ENCODE data around the gene SMC4.
"Not testable (repeated sequence)": the region's sequence is repeated elsewhere in the genome, so short reads cannot be mapped to it uniquely, and the experiment has no call there.

The SMC4 gene

DNA sequence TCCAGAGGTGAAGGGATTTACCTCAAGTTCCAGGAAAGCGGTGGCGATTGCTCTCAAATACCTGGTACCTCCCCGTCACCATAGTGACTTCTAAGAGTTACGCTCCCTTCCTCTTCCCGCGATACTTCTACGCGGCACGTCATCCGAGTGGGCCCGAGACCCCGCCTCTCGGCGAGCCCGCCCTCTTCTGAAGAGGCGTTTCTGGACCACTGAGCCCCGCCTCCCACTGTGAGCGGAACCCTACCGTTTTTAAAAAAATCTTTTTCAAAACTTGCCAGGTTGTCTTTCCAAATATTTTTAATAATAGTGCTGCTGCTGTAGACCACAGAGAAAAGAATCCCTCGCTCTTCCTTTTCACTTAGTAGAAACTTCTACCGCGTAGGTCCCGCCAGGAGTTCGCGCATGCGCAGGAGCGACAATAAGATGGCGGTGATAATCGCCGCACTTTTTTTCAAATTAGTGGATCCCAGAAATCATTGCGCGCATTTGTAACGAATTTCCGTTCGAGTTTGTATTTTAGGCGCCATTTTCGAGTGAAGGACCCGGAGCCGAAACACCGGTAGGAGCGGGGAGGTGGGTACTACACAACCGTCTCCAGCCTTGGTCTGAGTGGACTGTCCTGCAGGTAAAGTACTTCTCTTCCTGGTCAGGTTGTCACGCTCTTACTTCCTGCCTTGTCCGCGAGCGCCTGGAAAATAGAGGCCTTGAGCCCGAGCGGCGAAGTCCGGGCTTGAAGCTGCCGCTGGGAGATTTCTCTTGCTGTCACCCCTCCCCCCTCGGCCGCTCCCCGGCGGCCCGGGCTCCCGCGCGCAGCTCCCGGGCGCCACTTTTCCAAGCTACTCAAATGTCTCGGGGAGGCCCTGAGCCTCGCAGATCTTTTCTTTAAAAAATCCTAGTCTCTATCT, at the start of gene SMC4, which contains the start of gene IFT80:
SMC4 (plus strand) TSS at position 526 of the 905 bp plus-strand sequence. CDS start 1,177 bp downstream, outside the sequence.
IFT80 (minus strand) TSS at position 101 of the 905 bp plus-strand sequence. CDS start 14,625 bp downstream, outside the sequence.
- DNase-seq (ENCODE audit: low spot score), result peak; percentile 95

DNA sequence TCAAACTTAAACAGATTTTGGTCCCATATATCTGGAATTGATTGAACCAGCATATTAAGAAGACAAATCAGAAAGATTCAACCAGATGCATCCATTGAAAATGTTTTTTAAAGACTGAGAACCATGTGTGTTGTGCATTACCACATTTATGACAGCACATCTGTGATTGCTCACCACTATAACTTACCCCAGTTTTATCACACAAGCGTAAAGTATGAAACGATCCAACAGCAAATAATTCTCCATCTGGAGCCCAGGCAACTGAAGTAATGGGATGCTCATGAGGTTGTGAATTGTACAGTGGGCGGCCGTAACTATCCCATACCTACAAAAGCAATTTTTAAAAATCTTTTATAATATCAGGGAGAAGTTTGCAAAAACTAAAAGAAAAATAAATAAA, 43.6 kb upstream of the SMC4 start:
- no peak for DNase-seq (ENCODE audit: low spot score)

DNA sequence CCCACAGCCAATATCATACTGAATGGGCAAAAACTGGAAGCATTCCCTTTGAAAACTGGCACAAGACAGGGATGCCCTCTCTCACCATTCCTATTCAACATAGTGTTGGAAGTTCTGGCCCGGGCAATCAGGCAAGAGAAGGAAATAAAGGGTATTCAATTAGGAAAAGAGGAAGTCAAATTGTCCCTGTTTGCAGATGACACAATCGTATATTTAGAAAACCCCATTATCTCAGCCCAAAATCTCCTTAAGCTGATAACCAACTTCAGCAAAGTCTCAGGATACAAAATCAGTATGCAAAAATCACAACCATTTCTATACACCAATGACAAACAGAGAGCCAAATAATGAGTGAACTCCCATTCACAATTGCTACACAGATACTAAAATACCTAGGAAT, 36.6 kb upstream of the SMC4 start:
- DNase-seq (ENCODE audit: low spot score), result not testable (repeated sequence)

DNA sequence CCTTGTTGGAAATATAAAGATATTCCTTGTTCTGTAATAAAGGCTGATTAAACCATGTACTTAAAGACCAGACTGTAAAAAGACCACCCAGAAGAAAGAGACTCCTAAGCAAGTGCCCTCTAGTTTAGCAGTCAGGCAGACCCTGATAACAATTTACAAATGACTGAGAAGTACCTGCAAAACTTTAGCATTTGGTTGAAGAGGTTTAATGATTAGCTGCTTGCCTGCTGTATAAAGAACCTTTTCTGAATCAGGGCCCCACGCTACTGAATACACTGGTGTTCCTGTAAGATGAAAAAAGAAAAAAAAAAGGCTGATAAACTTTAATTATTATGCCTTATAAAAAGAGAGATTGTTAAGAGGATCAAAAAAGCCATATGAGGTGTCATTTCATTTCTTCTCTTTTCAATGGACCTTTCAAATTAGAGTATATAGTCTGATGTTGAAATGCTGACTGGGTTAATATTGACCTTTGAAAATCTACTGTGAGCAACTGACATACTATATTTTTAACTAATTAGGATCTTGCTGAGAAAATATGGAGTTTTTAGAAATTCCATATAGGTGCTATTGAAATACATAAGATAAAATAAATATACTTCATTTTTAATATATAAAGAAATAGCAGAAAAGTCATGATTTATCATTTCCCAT, 33.5 kb upstream of the SMC4 start:
- no peak for DNase-seq (ENCODE audit: low spot score)

DNA sequence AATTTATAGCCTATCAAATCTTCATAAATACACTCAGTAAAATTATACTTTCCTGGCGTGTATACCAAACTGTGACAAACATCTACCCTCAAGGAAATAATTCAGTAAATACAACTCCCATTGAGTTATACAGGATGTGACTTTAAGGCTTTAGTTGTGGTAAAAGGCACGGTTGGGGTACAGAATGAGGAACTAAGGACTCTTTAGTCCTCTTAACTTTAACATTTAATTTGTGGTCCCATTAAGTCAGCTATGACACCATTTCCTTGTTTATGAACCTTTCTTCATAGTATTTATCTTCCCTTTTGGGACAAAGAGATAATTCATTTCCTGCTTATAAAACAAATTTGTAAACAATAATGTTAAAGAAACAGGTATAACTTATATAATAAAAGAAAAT, 30.6 kb upstream of the SMC4 start:
- no peak for DNase-seq (ENCODE audit: low spot score)

DNA sequence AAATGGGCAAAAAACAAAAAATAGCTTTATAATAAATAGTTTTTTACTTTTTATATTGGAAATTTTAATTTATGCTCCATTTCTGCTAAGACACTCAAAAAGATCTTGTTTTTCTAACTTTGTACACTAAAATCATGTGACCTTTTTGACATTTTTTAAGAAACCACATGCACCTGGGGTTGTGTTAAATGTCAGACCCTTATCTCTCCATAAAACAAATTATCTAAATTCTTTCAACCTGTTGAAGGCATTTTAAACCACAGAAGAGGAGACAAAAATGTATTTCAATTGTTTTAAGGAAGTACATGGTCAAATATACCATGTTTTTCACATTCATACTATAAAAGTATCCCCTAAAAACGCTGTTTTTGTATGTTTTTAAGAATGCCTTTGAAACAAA, 29.7 kb upstream of the SMC4 start:
- no peak for DNase-seq (ENCODE audit: low spot score)

DNA sequence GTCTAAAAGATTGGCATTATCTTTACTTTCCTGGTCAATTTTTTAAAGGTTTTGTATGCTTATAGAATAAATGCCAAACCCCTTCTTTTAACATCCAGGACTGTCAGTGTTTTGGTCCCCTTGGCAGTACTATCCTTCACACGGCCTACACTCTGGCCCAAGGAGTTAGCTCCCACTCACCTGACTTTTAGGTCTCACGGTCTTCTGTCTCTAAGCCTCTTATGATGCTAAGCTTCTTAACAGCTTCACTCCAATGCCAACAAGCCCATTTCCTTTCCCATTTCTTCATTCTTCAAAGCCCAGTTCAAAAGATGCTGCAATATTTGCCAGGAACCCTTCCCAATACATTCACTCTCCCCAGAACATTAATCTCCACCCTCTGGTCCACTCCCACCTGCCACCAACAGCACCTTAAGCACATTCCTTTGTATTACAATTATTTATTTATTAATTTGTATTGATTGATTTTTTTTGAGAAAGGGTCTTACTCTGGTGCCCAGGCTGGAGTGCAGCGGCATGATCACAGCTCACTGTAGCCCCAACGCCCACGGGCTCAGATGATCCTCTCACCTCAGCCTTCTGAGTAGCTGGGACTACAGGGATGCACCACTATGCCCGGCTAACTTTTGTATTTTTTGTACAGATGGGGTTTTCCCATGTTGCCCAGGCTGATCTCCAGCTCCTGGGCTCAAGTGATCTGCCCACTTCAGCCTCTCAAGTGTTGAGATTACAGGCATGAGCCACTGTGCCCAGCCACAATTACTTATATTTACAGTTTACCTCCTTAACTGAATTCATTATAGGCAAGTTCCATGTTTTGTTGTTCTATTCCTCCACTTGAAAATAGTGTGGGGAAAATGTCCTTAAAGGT, 28.2 kb upstream of the SMC4 start:
- no peak for DNase-seq (ENCODE audit: low spot score)

DNA sequence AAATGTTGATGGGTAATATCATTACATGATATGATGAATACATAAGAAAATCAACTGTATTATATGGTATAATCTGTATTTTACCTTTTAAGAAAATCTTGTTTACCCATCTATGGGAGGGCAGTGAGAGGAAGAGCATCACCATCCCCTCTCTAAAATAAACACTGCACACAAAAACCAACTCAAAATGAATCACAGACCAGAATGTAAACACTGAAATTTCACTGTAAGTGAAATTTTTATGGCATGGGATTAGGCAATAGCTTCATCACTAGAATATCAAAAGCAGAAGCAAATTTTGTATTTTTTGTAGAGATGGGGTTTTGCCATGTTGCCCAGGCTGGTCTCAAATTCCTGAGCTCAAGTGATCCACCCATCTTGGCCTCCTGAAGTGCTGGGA, 26.7 kb upstream of the SMC4 start:
- DNase-seq (ENCODE audit: low spot score), result no peak

DNA sequence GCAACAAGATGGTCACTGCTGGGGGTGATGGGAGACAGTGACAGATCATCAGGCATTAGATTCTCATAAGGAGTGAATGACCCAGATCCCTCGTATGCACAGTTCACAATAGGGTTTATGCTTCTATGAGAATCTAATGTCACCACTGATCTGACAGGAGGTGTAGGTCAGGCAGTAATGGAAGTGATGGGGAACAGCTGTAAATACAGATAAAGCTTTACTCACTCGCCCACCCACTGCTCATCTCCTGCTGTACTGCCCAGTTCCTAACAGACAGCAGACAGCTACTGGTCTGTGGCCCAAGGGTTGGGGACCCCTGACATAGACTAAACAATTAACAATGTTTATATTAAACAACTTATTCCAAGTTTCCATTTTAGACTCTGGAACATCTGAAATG, 25.8 kb upstream of the SMC4 start:
- DNase-seq (ENCODE audit: low spot score), result no peak

DNA sequence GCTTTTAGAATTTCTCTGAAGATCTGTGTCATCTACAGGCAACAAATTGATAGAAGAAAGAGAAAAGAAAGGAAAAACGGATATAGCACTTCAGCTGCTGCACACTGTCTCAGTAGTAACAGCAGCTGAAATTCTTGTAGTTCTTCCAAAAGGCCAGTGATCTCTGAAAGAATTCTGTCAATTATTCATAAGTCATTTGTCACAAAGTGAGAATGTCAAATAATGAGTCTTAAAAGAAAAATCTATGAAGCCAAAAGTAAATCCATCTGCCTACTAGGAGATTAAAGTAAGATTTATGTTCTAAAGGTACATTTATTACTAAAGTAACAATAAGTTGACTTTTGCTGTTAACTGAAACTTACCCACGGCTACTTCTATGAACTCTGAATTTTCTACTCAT, 25.0 kb upstream of the SMC4 start:
- DNase-seq (ENCODE audit: low spot score), result no peak

DNA sequence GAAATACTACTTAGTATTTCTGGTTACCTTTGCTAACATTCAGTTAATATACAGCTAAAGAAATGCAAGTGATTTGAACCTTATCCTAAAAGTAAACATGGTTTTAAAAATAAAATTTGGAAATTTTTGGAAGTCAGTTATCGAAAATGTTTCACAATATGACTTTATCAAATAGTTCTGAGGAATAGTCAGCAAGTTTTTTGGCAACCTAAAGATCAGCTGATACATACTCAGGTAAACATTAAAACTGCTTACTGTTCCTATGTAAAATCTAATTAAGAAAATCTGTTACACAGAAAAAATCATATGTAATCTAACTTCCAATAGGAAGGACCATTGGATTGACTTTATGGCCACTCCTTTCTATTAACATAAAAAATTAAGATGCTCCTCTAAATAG, 24.5 kb upstream of the SMC4 start:
- no peak for DNase-seq (ENCODE audit: low spot score)

DNA sequence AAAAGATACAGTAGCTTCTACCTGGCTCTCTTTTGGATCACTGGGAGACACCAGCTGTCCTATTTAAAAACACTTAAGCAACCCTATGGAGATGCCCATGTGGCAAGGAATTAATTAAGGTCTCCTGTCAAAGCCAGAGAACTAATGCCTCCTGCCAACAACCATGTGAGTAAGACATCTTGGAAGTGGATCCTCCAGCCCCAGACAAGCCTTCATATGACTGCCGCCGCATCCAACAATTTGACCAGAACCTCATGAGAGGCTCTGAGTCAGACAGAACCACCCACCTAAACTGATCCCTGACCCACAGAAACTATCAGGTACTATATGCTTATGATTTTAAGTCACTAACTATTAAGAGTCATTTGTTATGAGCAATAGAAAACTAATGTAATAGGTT, 22.8 kb upstream of the SMC4 start:
- no peak for DNase-seq (ENCODE audit: low spot score)

DNA sequence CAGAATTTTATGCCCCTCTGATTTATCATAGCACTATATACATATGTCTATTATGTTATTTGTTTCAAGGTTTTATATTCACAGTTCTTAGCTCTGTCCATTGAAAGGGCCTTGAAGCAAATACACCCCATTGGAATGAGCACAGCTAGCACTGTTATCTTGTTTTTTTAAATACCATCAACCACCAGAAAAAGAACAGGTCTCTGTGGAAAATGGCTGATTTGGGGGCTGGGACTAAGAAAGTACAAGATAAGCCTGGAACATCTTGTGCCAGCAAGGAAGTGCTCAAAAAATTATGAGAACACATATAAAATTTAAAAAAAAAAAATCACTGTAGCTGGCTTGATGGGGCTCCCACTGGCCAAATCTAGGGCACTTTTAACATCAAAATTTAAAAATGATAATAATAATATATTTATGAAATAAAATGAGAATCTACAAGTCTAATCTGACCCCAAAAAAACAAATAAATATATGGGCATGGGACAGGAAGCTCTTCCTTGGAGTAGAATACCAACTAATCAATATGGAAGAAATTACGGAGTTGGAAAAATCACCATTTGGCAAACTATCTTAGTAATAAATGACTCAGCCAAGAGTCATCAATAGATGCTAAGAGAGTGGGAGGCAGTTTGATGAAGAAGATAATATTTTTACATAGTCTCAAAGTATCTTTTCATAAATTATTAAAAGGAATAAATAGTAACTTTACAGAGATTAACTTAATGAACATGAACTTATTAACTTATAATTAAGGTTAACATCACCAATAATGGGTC, 20.9 kb upstream of the SMC4 start:
- DNase-seq (ENCODE audit: low spot score), result no peak

DNA sequence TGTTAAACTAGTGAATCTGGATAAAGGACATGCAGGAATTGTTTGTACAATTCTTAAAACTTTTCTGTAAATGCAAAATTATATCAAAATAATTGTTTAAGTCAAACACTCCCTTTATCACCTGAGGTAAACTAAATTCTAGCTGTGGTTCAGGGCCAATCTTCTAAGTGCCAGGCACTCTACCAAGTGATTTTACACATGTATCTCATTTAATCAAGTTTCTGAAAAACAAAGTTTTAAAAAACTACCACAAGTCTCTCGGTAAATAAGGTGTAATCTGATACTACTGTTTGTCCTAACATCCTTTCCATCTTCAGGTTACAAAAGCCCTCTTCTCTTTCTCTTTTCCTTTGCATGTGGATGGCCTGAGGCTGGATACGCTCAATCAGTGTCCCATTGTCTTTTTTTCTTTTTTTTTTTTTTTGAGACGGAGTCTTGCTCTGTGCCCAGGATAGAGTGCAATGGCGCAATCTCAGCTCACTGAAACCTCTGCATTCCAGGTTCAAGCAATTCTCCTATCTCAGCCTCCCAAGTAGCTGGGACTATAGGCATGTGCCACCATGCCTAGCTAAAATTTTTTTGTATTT, 19.7 kb upstream of the SMC4 start:
- no peak for DNase-seq (ENCODE audit: low spot score)

DNA sequence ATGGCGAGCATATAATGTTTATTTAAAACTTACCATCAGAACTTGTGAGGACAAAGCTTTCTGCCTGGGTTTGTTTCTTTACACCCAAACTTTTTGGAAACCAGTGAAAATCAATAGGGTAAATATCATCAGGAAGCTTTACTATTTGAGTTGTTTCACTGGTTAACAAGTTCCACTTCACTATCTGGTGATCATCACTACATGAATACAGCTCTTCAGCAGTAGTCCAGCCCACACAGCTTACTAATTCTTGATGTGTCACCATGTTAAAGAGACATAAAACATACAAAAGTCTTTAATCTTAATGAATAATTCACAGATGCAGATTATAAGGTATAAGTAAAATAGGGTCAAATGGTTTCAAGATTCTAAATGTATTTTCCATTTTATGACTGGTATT, 18.0 kb upstream of the SMC4 start:
- DNase-seq (ENCODE audit: low spot score), result peak; percentile 51

DNA sequence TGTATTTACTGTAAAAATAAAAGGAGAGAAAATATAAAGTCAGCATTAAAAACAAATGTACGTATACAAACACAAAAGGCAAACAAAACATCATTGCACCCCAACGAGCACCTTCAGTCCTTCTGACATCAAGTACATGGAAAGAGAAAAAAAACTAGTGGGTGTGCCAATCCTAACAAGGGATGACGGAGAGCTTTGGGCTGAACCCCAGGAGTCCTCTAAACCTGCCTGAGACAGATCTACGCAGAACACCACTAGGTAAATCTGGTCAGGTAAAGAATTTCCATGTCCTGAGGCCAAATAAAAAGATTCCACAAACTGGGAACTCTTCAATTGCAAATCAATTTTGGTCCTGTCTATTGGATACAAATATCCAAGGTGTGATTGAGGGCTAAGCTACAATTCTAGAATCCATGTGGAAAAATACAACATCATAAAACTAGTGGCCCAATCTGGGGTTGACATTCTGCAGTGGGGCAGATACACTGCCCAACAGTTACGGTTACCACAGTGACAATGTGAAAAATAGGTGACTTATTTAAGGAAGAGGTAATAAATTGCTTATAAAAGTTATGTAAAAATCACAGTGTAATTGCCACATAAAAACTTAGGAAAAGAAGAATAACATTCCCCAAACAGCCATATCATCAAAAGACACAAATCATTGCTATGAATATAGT, 14.7 kb upstream of the SMC4 start:
- DNase-seq (ENCODE audit: low spot score), result no peak

DNA sequence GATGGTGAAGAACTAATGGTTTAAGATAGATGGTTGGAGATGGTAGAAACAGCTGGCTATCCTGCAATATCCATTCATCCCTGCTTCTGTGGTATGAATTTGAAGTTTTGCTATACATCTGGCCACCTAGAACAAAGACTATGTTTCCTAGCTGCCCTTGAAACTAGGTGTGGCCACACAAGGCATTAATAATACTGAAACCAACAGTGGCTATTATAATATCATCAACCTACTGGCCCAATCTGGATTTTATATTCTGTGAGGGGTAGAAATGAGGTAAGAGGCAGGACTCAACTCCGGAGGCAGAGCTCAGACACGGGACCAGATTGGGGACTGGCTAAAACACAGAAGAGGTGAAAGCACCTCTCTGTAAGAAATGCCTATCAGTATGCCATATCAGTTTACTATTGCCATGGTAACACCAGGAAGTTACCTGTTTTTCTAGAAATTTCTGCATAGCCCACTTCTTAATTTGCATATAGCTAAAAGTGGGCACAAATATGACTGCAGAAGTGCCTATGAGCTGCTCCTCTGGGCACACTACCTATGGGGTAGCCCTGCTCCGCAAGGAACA, 8.8 kb upstream of the SMC4 start:
- DNase-seq (ENCODE audit: low spot score), result no peak

DNA sequence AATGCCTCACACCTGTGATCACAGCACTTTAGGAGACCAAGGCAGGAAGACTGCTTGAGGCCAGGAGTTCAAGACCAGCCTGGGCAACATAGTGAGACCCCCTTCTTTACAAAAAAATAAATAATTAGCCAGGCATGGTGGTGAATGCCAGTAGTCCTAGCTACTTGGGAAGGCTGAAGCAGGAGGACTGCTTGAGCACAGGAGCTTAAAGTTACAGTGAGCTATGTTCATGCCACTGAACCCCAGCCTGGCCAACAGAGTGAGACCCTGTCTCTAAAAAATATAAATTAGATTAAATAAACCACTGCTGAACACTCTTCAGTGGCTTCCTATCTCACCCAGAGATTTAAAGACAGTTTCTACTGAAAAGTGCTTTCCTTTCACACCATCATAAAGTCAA, 6.7 kb upstream of the SMC4 start:
- DNase-seq (ENCODE audit: low spot score), result no peak

DNA sequence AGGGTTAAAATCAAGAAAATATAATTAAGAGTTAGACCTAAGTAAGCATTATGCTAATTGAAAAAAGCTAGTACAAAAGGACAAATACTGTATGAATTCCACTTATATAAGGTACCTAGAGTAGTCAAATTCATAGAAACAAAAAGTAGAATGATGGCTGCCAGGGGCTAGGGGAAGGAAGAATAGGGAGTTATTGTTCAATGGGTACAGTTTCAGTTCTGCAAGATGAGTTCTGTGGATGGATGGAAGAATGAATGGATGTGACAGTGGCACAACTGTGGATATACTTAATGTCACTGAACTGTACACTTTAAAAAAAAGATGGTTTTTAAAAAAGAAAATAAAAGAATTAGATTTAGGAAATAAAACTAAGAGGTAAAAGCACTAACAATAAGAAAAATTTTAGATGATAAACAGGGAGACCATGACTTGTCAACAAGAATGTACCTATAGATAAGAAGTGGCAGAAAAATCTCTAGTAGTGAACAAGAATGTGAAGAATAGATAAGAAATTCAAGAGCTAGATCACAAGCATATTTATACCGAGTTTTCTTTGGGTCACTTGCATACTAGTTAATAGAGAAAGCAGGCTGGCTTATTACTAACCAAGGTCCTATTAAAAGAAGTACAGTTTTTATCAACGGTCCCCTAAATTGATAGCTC, 6.0 kb upstream of the SMC4 start:
- DNase-seq (ENCODE audit: low spot score), result no peak

DNA sequence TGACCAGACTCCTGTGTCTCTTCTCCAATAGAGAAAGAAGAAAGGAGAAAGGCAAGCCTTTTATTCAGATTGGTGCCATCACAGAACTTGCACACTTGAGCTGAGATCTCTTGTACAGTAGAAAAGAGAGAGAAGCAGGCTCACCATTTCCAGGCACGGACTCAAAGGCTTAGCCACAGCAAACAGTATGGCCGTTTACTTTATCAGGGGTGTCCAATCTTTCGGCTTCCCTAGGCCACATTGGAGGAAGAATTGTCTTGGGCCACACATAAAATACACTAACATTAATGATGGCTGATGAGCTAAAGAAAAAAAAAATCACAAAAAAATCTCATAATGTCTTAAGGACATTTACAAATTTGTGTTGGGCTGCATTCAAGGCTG, 5.4 kb upstream of the SMC4 start:
- DNase-seq (ENCODE audit: low spot score), result no peak
